K562 (cell line): ENCODE data around the gene GNAZ. TPM values are rescaled to one million over a fixed set of nuclear protein-coding genes. Genes with fewer than 3 reads are reported as not detected.

Experiments used
- E2F4 ChIP-seq: sonication (generic); formaldehyde crosslinking; IDR thresholded peaks from 2 replicates; pipeline ENCODE4 v1.8.0; 2022; ENCODE audit warnings: mild to moderate bottlenecking, low read depth, missing genetic modification reagents
- EP300 ChIP-seq: IDR thresholded peaks from 2 replicates; pipeline ENCODE4 v1.6.1; 2012; ENCODE audit warnings: low read length, improper control_type of control experiment
- FOXJ3 ChIP-seq: sonication (generic); formaldehyde crosslinking; IDR thresholded peaks from 2 replicates; pipeline ENCODE4 v1.4.0; 2020; ENCODE audit warnings: mild to moderate bottlenecking, missing genetic modification reagents
- HES1 ChIP-seq: fragments of 450-650 bp; IDR thresholded peaks from 2 replicates; pipeline ENCODE4 v1.6.1; 2016; ENCODE audit warnings: low read depth, mild to moderate bottlenecking, moderate library complexity
- POLR3G ChIP-seq: IDR thresholded peaks from 2 replicates; pipeline ENCODE4 v1.6.1; 2011; ENCODE audit not compliant: insufficient read length, insufficient replicate concordance; ENCODE audit errors: extremely low read depth
- PTBP1 ChIP-seq: fragments of 200-400 bp; formaldehyde crosslinking; IDR thresholded peaks from 2 replicates; pipeline ENCODE4 v1.6.1; 2017; ENCODE audit warnings: low read depth, low read length
- RB1 ChIP-seq: fragments of 450-650 bp; IDR thresholded peaks from 2 replicates; pipeline ENCODE4 v1.6.1; 2017; ENCODE audit warnings: low read depth, mild to moderate bottlenecking
- STAG1 ChIP-seq: sonication (generic); formaldehyde crosslinking; IDR thresholded peaks from 2 replicates; pipeline ENCODE4 v1.5.0; 2020; ENCODE audit warnings: missing genetic modification reagents, borderline replicate concordance
- TEAD2 ChIP-seq: fragments of 450-650 bp; IDR thresholded peaks from 2 replicates; pipeline ENCODE4 v1.6.1; 2016; ENCODE audit warnings: missing genetic modification characterization, control low read depth, missing compliant biosample characterization
- ZNF316 ChIP-seq: fragments of 450-650 bp; IDR thresholded peaks from 2 replicates; pipeline ENCODE4 v1.6.1; 2016
- ZNF76 ChIP-seq: fragments of 250-450 bp; sonication (Bioruptor Pico); IDR thresholded peaks from 2 replicates; pipeline ENCODE4 v1.4.0; 2020; ENCODE audit warnings: mild to moderate bottlenecking, moderate library complexity, borderline replicate concordance
- polyA plus RNA-seq, 8 experiments: library from polyadenylated mRNA; depleted of rRNA in 4 of 8; stranded (reverse) in 5 of 8; unstranded in 3 of 8; fragments of >200 nt; fragmentation: Nextera tagmentation in 2 of 8; fragmentation: Illumina TruSeq in 1 of 8; extraction: Ambion mirVana in 2 of 8; extraction: Trizol in 1 of 8; gene quantifications; 2 replicates each; pipeline versions ENCODE4 v1.2.1 to v1.2.3, GENCODE V29; 2011 to 2014; ENCODE audit warnings: inconsistent platforms in 1 of 8, missing spikeins in 1 of 8
- total RNA-seq, 7 experiments: library from RNA; depleted of rRNA in 6 of 7; stranded (reverse); fragments of >200 nt in 6 of 7; fragmentation: Illumina TruSeq in 2 of 7; extraction: Trizol in 2 of 7; gene quantifications; 2 replicates each; pipeline versions ENCODE4 v1.2.1 to v1.2.3, GENCODE V29; 2011 to 2021; ENCODE audit warnings: low replicate concordance in 1 of 7
- TF ChIP-seq, protein P1 (sequence below): fragments of 450-650 bp; IDR thresholded peaks from 2 replicates; pipeline ENCODE4 v1.6.1; 2016; ENCODE audit warnings: borderline replicate concordance

Gene GNAZ
- total and polyA plus RNA-seq, 9 of the 15 experiments (the other 6 are each of a cell fraction or from before 2014, with no cell fraction given): 0.04 to 0.22 (median 0.13) TPM; not detected in 3

GRCh38 chr22:23023294-23023693 is 47.0 kb upstream of the GNAZ start (continued):
- TF ChIP-seq, protein P1, sequence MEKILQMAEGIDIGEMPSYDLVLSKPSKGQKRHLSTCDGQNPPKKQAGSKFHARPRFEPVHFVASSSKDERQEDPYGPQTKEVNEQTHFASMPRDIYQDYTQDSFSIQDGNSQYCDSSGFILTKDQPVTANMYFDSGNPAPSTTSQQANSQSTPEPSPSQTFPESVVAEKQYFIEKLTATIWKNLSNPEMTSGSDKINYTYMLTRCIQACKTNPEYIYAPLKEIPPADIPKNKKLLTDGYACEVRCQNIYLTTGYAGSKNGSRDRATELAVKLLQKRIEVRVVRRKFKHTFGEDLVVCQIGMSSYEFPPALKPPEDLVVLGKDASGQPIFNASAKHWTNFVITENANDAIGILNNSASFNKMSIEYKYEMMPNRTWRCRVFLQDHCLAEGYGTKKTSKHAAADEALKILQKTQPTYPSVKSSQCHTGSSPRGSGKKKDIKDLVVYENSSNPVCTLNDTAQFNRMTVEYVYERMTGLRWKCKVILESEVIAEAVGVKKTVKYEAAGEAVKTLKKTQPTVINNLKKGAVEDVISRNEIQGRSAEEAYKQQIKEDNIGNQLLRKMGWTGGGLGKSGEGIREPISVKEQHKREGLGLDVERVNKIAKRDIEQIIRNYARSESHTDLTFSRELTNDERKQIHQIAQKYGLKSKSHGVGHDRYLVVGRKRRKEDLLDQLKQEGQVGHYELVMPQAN: no peak
- 0 out of 2 replicates have a peak, but pooled peaks have one; percentile 36 for TF ChIP-seq TEAD2
- peak; percentile 10; the same call in 1 of the 2 replicates for TF ChIP-seq FOXJ3 (CRISPR knock-in tag)
- no peak for TF ChIP-seq ZNF76 (CRISPR knock-in tag)
- TF ChIP-seq POLR3G: no peak
- no peak for TF ChIP-seq HES1
- no peak for TF ChIP-seq EP300
- peak; percentile 28; the same call in 1 of the 2 replicates for TF ChIP-seq STAG1 (CRISPR knock-in tag)
- TF ChIP-seq PTBP1: no peak
- 0 out of 2 replicates have a peak, but pooled peaks have one; percentile 17 for TF ChIP-seq RB1
- TF ChIP-seq E2F4: no peak
- no peak for TF ChIP-seq ZNF316
